Measurements from ENCODE around the gene MIPEP.

Gene MIPEP

GRCh38 chr13:23848019-23848418 lies 41.2 kb downstream of the MIPEP start:
- Histone ChIP-seq H3K36me3 (ENCODE audit: insufficient read depth) (no peaks in the 10 kb centered on the region), H4K20me1 (ENCODE audit: insufficient read depth) (no peaks in the 10 kb centered on the region), H3K4me3 (IDR thresholded peaks at IDR 0.05; ENCODE audit: insufficient read depth, low read depth, low read length) (no peak overlapping the region), H3K9ac (no peak overlapping the region), H3K27me3 (ENCODE audit: insufficient read depth, low read depth) (no peaks in the 10 kb centered on the region), H3K4me1 (ENCODE audit: low read depth, poor library complexity, severe bottlenecking) (no peaks in the 10 kb centered on the region), H3K4me2 (no peak overlapping the region), H2AFZ (ENCODE audit: low read depth) (no peak overlapping the region), H3K79me2 (ENCODE audit: insufficient read depth, low read depth) (no peaks in the 10 kb centered on the region), H3K27ac (no peak overlapping the region)
- no peak for TF ChIP-seq CTCF (conservative IDR thresholded peaks at IDR 0.05; ENCODE audit: low read depth, low read length)

- H3K4me1 ChIP-seq (ENCODE audit: low read depth, poor library complexity, severe bottlenecking) = no peaks in the 10 kb centered on the region
- H3K27me3 ChIP-seq (ENCODE audit: insufficient read depth, low read depth) = no peaks in the 10 kb centered on the region
- H3K4me2 ChIP-seq = no peak overlapping the region
- H4K20me1 ChIP-seq (ENCODE audit: insufficient read depth) = no peaks in the 10 kb centered on the region
- TF ChIP-seq CTCF (conservative IDR thresholded peaks at IDR 0.05; ENCODE audit: low read depth, low read length) = no peak
- no peaks in the 10 kb centered on the region for H3K36me3 ChIP-seq (ENCODE audit: insufficient read depth)
- no peak overlapping the region for H3K4me3 ChIP-seq (IDR thresholded peaks at IDR 0.05; ENCODE audit: insufficient read depth, low read depth, low read length)
- H3K27ac ChIP-seq = no peak overlapping the region
- no peaks in the 10 kb centered on the region for H3K79me2 ChIP-seq (ENCODE audit: insufficient read depth, low read depth)
- no peak overlapping the region for H3K9ac ChIP-seq
- no peak overlapping the region for H2AFZ ChIP-seq (ENCODE audit: low read depth)
Observed at GRCh38 chr13:23847497-23847896, 41.7 kb downstream of the MIPEP start.

GRCh38 chr13:23845105-23845725 lies 44.0 kb downstream of the MIPEP start:
- no peak for TF ChIP-seq CTCF (conservative IDR thresholded peaks at IDR 0.05; ENCODE audit: low read depth, low read length)
- Histone ChIP-seq H3K4me3 (IDR thresholded peaks at IDR 0.05; ENCODE audit: insufficient read depth, low read depth, low read length) (no peak overlapping the region), H3K79me2 (ENCODE audit: insufficient read depth, low read depth) (no peaks in the 10 kb centered on the region), H3K36me3 (ENCODE audit: insufficient read depth) (no peaks in the 10 kb centered on the region), H3K9ac (no peak overlapping the region), H3K27me3 (ENCODE audit: insufficient read depth, low read depth) (no peaks in the 10 kb centered on the region), H4K20me1 (ENCODE audit: insufficient read depth) (no peaks in the 10 kb centered on the region), H3K27ac (no peak overlapping the region), H2AFZ (ENCODE audit: low read depth) (no peak overlapping the region), H3K4me1 (ENCODE audit: low read depth, poor library complexity, severe bottlenecking) (no peaks in the 10 kb centered on the region), H3K4me2 (no peak overlapping the region)

- Histone ChIP-seq H3K4me1 (ENCODE audit: low read depth, poor library complexity, severe bottlenecking) (no peaks in the 10 kb centered on the region), H3K4me2 (no peak overlapping the region), H3K27me3 (ENCODE audit: insufficient read depth, low read depth) (no peaks in the 10 kb centered on the region), H2AFZ (ENCODE audit: low read depth) (no peak overlapping the region), H3K9ac (no peak overlapping the region), H3K27ac (no peak overlapping the region), H3K79me2 (ENCODE audit: insufficient read depth, low read depth) (no peaks in the 10 kb centered on the region), H3K36me3 (ENCODE audit: insufficient read depth) (no peaks in the 10 kb centered on the region), H4K20me1 (ENCODE audit: insufficient read depth) (no peaks in the 10 kb centered on the region), H3K4me3 (IDR thresholded peaks at IDR 0.05; ENCODE audit: insufficient read depth, low read depth, low read length) (no peak overlapping the region)
- TF ChIP-seq CTCF (conservative IDR thresholded peaks at IDR 0.05; ENCODE audit: low read depth, low read length) = no peak
Observed at GRCh38 chr13:23844132-23844531, 45.1 kb downstream of the MIPEP start.
